GM12891 (cell line): ENCODE results near the gene SLC17A7.

ENCODE experiments used
- DNase-seq: peaks from one replicate; pipeline ENCODE4 v3.0.0; 2011; ENCODE audit warnings: low spot score; ENCODE audit not compliant: insufficient read length
- FAIRE-seq: peaks from 2 replicates; lab custom pipeline; 2011; peaks lifted over from hg19 to GRCh38; lab: Jason Lieb, UNC
- PAX5 ChIP-seq: IDR thresholded peaks from 2 replicates; pipeline ENCODE4 v1.6.1; 2011; ENCODE audit warnings: low read length, moderate library complexity, mild to moderate bottlenecking; ENCODE audit not compliant: insufficient read depth, severe bottlenecking
- POLR2A ChIP-seq: IDR thresholded peaks from 2 replicates; pipeline ENCODE4 v1.6.1; 2011; ENCODE audit warnings: low read depth, low read length, control low read depth
- POLR2AphosphoS5 ChIP-seq: IDR thresholded peaks from 2 replicates; pipeline ENCODE4 v1.6.1; 2011; ENCODE audit warnings: low read depth, low read length, control low read depth
- POU2F2 ChIP-seq: IDR thresholded peaks from 2 replicates; pipeline ENCODE4 v1.6.1; 2011; ENCODE audit warnings: low read depth, mild to moderate bottlenecking, control low read depth, low read length, moderate library complexity
- SPI1 ChIP-seq: IDR thresholded peaks from 2 replicates; pipeline ENCODE4 v1.6.1; 2011; ENCODE audit warnings: low read depth, low read length, control low read depth
- TAF1 ChIP-seq: IDR thresholded peaks from 2 replicates; pipeline ENCODE4 v1.6.1; 2011; ENCODE audit warnings: low read depth, low read length, control low read depth

The SLC17A7 gene

DNA sequence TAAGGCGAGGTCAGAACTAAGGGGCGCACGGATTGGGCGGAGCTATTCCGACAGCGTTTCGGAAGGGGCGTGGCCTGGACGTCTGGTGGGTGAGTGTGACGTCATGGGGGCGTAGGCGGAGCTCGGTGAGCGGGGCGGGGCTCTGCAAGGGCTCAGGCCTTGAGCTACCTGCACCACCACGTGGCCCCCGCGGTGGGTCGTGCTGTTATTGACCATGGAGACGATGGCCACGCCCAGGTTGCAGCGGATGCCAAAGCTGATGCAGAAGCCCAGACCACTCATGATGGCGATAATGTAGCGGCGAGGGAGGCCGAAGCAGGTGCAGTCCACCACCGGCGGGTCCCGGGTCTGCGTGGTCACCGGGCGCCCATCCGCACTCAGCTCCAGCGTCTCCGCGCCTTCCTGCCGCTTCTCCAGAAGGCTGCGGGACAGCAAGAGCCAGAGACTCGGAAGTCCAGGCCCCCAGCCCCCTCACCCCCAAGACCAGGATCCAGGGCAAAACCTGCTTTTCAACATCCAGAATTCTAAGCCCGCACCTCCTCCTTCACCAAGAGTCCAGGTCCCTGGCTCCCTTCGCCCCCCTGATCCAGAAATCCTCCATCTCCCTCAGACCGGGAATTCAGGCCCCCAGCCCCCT is 4.8 kb downstream of the SLC17A7 start:
- FAIRE-seq (no peak), DNase-seq (no peak)

DNA sequence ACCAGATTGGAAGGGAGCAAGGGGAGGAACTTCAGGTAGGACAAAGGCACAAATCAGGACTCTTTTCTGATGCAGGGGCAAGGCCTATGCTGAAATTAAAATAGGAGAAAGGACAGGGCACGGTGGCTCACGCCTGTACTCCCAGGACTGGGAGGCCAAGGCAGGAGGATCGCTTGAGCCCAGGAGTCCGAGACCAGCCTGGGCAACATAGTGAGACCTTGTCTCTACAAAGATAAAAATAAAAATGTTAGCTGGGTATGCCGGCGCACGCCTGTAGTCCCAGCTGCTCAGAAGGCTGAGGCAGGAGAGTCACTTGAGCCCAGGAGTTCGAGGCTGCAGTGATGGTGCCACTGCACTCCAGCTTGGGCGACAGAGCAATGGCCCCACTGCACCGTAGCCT is 5.7 kb downstream of the SLC17A7 start:
- DNase-seq: no peak
- TF ChIP-seq POLR2A: no peak
- TF ChIP-seq TAF1: no peak
- no peak for TF ChIP-seq POLR2AphosphoS5
- TF ChIP-seq SPI1: no peak
- TF ChIP-seq PAX5: no peak
- TF ChIP-seq POU2F2: no peak
- no peak for FAIRE-seq

More for the DNA sequence above, 4.8 kb downstream of the SLC17A7 start:
- TF ChIP-seq SPI1 (no peak), TAF1 (no peak), POLR2AphosphoS5 (no peak), POU2F2 (no peak), POLR2A (no peak), PAX5 (no peak)

DNA sequence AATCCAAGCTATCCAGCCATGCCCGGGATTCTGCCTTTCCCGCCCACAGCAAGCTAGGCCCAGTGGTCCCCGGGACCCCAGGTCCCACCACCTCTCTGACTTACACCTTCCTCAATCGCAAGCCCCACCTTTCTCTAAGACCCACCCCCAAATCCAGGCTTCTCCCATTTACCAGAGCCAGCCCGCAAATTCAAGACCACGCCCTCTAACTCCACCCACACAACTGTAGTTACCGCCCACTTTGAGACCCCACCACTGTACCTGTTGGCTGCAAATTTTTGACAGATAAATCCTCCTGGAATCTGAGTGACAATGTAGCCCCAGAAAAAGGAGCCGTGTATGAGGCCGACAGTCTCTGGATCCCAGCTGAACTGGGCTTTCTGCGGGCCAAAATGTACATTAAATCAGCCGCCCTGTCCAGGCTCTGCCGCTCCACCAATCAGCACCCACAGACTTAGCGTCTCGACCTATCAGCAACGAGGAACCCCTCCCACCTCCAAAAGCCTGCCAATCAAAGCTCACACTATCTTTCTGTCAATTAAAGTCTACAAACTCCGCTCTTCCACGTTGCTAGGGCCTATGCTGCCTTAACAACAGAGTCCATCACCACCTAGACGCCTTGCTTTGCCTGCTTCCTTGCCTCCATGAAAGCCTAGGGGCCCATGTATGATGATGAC is 6.3 kb downstream of the SLC17A7 start:
- TF ChIP-seq TAF1 (no peak), SPI1 (no peak), POLR2AphosphoS5 (no peak), POLR2A (no peak), POU2F2 (no peak), PAX5 (no peak)
- FAIRE-seq (no peak), DNase-seq (no peak)

DNA sequence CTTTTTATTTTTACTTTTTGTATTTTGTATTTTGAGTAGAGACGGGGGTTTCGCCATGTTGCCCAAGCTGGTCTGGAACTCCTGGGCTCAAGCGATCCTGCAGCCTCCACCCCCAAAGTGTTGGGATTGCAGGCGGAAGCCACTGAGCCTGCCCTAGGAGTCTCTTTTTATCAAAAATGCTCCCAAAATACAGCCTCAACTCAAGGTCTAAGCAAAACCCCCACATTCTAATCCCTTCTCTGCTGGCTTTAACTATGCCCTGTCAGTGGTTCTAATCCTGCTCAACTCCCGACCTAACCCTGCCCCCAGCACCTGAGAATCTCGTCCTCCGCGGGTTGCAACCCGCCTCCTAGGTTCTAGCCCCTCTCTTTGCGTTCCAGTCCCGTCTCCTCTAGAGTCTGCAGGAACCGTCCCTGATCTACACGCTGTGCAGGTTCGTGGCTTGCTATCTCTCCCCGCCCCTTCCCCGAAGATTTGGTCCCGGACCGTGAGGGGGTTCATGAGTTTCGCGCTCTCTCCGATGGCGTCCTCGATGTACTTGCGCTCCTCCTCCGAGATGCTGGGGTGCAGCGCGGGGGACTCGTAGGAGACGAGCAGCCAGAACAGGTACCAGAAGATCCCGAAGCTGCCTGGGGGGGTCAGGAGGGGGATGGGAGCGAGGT is 8.0 kb downstream of the SLC17A7 start:
- FAIRE-seq: no peak
- no peak for DNase-seq
- TF ChIP-seq POLR2A (no peak), PAX5 (no peak), POU2F2 (no peak), TAF1 (no peak), SPI1 (no peak), POLR2AphosphoS5 (no peak)

DNA sequence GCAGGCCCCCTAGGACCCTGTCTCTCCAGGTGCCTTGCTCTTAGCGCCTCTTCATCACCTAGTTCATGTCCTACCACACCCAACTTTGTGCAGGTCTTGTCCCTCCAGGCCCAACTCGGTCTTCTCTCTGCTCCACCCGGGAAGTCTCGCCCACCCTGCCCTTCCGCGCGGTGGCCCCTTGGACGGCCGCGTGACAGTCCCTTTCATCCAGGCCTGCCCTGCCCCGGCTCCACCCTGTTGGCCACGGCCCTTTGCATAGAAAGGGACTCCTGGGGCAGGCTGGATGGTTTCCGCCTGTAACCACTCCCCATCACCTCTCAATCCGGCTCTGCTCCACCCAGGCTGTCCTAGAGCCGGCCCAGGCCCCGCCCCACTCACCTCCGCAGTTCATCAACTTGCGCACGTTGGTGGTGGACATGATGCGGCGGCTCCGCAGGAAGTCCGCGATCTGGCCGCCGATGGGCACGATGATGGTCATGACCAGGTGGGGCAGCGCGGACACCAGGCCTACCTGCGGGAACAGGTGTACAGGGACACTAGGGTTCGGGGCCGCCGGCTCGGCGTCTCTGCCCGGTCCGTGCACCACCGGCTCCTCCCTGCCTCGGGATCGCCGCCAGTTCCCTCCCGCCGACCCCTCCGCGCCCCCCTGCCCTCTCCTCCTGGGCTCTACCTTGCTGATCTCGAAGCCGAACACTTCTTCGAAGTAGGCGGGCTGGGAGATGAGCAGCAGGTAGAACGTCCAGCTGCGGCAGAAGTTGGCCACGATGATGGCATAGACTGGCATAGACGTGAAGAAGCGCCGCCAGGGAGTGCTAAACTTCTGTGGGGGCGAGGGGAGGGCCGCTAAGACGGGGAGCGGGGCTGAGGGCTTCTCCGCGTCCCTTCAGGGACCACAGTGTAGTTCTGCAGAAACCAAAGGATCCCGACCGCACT is 8.9 kb downstream of the SLC17A7 start:
- no peak for TF ChIP-seq POLR2AphosphoS5
- TF ChIP-seq TAF1: no peak
- TF ChIP-seq POU2F2: no peak
- TF ChIP-seq POLR2A: no peak
- no peak for TF ChIP-seq SPI1
- no peak for TF ChIP-seq PAX5
- FAIRE-seq (peak; percentile 20), DNase-seq (no peak)

DNA sequence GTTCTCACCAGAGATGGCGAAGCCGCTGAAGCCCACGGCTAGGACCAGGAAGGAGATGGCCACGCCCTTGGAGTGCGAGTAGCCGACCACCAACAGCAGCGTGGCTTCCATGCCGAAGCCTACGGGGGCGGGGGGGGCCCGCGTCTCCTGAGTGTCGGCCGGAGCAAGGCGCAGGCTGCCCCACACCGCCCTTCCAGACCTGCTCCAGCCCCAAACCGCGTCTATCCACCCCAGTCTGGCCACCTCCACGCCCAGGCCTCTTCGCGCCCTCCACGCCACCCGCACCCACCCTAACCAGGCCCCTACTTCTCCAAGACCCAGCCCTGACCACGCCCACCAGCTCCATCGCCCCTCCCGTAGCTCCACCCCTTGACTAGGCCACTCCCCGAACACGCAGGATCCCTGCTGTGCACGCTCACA is 10.0 kb downstream of the SLC17A7 start:
- no peak for FAIRE-seq
- TF ChIP-seq TAF1: no peak
- no peak for TF ChIP-seq SPI1
- TF ChIP-seq PAX5: no peak
- no peak for TF ChIP-seq POLR2A
- no peak for TF ChIP-seq POLR2AphosphoS5
- TF ChIP-seq POU2F2: no peak
- no peak for DNase-seq

DNA sequence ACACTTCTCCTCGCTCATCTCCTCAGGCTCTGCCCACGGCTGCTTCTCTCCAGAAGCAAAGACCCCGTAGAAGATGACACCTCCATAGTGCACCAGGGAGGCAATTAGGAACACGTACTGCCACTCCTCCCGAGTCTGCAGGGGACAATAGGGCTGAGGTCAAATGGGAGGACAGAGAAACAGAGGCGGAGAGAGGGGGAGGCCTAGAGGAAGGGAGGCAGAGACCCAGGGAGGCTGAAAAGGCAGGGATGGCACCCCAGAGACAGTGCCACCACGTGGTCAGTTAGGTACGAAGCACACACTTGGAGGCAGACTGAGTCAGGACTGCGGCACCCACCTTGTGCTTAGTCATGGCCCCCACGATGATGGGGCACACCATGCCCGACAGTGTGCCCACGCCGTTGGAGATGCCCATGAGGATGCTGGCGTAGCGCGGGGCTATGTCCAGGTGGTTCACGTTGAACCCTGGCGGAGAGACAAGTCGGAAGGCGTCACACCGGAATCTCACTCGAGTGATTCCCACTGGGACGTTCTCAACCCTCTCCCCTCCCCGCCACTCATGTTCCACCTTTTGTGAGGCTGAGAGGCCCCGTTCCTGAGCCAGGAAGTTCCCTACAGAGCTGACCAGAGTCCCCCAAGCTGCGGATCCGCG is 10.5 kb downstream of the SLC17A7 start:
- peak; percentile 80 for FAIRE-seq
- TF ChIP-seq POLR2A: no peak
- TF ChIP-seq PAX5: no peak
- TF ChIP-seq POU2F2: no peak
- TF ChIP-seq TAF1: no peak
- TF ChIP-seq POLR2AphosphoS5: no peak
- TF ChIP-seq SPI1: no peak
- DNase-seq: no peak

DNA sequence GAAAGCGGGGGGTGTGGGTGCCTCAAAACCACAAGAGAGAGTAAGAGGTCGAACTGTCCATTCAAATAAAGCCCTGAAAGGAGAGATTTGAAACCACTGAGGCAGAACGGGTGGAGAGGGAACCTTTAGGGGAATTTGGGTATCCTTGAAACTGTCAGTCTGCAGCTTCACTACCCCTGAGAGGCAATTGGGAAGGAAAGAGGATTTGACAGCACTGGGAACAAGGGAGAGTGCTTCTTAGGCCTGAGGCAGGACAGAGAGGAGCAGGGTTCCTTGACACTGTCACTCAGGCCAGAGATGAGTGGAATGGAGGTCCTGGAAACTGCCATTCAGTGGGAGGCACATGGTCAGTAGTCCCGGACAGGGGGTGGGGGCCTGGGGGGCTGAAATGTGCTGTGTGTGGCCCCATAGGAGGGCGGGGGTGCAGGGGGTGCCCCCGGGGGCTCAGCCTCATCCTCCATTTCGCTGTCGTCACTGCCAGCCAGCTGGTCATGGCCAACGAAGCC is 11.1 kb downstream of the SLC17A7 start:
- DNase-seq (no peak), FAIRE-seq (no peak)
- TF ChIP-seq SPI1 (no peak), POLR2A (no peak), POLR2AphosphoS5 (no peak), PAX5 (no peak), TAF1 (no peak)
